GM12874 (cell line): ENCODE measurements around the gene SPCS2.

Experiments
- TF ChIP-seq, protein P1 (sequence below): IDR thresholded peaks from 2 replicates; pipeline ENCODE4 v1.5.1; 2011; ENCODE audit warnings: low read depth, mild to moderate bottlenecking, control low read depth, low read length, moderate library complexity; ENCODE audit not compliant: insufficient read depth

Gene SPCS2

DNA sequence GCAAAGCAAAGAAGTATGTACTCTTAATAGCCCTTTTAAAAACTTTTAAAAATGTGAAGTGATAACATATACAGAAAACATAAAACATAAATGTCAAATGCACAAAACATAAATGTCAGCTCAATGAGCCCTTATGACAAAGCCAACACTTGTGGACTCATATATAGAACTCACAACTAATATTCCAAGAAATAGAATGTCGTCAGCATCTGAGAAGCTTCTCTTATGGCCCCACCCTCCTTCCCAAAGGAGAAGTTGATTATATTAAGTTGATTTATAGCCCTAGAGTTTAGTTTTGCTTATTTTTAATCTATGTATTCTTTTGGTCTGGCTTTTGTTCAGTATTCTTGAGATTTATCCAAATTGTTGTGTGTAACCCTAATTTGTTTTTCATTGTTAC, 53.5 kb downstream of the SPCS2 start:
- TF ChIP-seq, protein P1, sequence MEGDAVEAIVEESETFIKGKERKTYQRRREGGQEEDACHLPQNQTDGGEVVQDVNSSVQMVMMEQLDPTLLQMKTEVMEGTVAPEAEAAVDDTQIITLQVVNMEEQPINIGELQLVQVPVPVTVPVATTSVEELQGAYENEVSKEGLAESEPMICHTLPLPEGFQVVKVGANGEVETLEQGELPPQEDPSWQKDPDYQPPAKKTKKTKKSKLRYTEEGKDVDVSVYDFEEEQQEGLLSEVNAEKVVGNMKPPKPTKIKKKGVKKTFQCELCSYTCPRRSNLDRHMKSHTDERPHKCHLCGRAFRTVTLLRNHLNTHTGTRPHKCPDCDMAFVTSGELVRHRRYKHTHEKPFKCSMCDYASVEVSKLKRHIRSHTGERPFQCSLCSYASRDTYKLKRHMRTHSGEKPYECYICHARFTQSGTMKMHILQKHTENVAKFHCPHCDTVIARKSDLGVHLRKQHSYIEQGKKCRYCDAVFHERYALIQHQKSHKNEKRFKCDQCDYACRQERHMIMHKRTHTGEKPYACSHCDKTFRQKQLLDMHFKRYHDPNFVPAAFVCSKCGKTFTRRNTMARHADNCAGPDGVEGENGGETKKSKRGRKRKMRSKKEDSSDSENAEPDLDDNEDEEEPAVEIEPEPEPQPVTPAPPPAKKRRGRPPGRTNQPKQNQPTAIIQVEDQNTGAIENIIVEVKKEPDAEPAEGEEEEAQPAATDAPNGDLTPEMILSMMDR, result no peak

DNA sequence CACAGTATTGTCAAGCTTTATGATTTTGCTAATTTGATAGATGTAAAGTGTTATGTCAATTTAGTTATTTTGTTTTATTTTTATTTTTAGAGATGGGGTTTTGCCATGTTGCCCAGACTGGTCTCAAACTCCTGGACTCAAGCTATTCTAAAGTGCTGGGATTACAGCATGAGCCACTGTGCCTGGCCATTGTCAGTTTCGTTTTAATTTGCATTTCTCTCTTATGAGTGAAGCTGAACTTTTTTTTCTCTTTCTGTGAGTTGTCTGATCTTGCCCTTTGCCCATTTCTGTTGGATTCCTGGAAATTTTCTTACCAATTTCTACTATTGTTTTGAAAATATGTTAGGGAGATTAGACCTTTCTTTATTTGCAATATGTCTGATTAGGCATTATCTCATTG, 55.1 kb downstream of the SPCS2 start:
- TF ChIP-seq, protein P1, result no peak

DNA sequence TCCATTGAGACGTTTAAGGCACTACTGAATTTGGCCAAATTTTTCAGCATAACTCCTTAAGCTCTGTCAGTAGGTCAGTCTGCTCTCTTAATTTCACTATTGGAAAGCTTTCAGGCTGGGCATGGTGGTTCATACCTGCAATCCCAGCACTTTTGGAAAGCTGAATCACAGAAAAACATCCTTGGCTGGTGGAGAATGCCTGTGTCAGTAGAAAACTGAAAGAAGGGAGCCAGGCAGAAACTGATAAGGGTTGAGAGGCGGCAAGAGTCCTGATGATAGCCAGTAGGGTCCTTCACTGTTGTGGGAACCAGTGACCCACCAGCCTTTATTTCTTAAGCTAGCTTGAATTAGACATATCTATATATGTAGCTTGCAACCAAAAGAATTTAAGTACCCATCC, 62.3 kb downstream of the SPCS2 start:
- TF ChIP-seq, protein P1, result no peak

DNA sequence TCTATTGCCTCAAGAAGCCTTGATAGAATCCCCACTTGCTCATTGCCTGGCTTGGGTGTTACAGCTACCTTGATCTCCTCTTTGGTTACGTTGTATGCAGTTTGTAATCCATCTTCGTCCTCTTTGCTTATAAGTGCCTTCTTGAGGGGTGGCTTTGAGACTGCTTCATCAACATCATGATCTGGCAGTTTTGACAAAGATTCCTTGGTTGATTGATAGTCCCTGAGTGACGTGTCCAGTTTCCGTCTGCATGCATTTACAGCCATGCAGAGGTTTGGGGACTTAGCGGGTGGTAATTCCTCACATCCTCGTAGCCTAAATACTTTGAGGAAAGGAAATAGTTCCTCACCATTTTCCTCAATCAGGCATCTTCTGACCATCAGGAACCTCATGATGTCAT, 62.8 kb downstream of the SPCS2 start:
- TF ChIP-seq, protein P1, result no peak

DNA sequence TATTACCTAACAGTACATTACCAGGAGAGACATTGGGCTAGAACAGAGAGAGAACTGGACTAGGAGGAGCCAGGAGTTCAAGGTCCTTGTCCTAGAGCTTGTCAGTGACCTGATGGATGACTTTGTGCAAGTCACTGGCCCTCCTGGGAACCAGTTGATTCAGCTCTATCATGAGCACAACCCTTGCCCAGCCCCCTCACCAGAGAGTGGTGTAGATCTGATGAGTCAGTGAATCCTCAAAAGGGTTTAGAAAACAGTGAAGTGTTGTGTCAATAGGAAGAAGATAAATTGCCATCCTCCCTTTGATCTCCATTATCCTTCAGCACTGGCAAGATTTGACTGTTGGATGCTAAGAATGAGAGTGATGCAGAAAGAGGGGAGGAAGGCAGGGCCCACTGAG, 64.0 kb downstream of the SPCS2 start:
- TF ChIP-seq, protein P1, result no peak

DNA sequence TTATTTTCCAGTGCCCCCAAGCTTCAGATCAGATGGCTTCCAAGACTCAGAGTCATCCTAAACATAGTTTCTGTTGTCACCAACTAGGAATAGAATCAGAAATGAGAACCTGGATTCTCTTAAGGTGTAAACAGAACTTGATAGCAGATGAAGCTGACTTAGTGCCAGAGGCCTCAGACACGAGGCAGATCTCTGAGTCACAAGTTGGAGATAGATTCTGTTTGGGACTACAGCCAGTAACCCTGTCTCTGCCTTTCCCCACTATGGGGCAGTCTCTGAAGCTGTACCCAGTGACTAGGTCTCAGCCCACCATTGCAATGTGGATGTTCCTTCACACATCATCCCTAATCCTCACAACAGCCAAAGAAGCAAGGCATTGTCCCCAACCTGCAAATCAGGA, 65.1 kb downstream of the SPCS2 start:
- TF ChIP-seq, protein P1, result no peak

DNA sequence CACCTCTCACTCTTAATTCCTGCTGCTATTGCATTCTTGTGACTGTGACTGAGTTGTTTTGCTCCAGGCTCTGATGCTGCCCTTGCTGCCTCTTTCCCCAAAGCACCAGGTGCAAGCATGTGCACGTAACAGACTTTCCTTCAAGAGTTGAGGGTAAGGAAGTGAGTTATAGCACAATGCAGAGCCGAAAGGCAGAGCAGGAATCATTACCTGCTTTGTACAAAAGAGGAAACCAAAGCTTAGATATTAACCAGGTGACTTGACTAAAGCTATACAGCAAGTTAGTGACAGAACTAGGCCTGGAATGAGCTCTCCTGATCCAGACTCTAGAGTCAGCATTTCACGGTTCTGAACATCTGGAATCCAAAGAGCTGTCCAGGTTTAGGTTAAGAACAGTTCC, 73.2 kb downstream of the SPCS2 start:
- TF ChIP-seq, protein P1, result no peak
